ENCODE results near the gene ARHGDIB. TPM values are rescaled to one million over a fixed set of nuclear protein-coding genes. Genes with fewer than 3 reads are reported as not detected.

Gene ARHGDIB
- polyA plus RNA-seq, 1 experiment = 8.9 TPM

- Histone ChIP-seq H3K4me3 (ENCODE audit: low read depth, low read length) (no peak overlapping the region), H3K27ac (ENCODE audit: low read depth, low read length) (no peak overlapping the region), H3K9me3 (ENCODE audit: control insufficient read depth, insufficient read depth, low read length) (no peaks in the 10 kb centered on the region), H3K27me3 (ENCODE audit: control insufficient read depth, insufficient read depth, low read length) (no peaks in the 10 kb centered on the region)
- DNase-seq (ENCODE audit: low read depth, low spot score) = no peak
- POLR2A ChIA-PET = no interaction called here
- CTCF ChIA-PET = interaction anchor here (0.8 to 0.9 kb wide), 2 partner anchors 18 to 82 kb away, joined by 3 to 4 read pairs; no protein-coding TSS in a partner anchor
- TF ChIP-seq, protein P1, sequence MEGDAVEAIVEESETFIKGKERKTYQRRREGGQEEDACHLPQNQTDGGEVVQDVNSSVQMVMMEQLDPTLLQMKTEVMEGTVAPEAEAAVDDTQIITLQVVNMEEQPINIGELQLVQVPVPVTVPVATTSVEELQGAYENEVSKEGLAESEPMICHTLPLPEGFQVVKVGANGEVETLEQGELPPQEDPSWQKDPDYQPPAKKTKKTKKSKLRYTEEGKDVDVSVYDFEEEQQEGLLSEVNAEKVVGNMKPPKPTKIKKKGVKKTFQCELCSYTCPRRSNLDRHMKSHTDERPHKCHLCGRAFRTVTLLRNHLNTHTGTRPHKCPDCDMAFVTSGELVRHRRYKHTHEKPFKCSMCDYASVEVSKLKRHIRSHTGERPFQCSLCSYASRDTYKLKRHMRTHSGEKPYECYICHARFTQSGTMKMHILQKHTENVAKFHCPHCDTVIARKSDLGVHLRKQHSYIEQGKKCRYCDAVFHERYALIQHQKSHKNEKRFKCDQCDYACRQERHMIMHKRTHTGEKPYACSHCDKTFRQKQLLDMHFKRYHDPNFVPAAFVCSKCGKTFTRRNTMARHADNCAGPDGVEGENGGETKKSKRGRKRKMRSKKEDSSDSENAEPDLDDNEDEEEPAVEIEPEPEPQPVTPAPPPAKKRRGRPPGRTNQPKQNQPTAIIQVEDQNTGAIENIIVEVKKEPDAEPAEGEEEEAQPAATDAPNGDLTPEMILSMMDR (IDR thresholded peaks at IDR 0.05; ENCODE audit: low read depth, low read length) = no peak
Measured at GRCh38 chr12:14913381-14913781, 48.0 kb downstream of the ARHGDIB start.

GRCh38 chr12:14911131-14911530 lies 50.3 kb downstream of the ARHGDIB start:
- H3K4me3 ChIP-seq (ENCODE audit: low read depth, low read length) = no peak overlapping the region
- CTCF ChIA-PET = interaction anchor here (0.9 kb wide), 1 partner anchor 15 kb away, joined by 3 read pairs; no protein-coding TSS in a partner anchor
- TF ChIP-seq, protein P1 (IDR thresholded peaks at IDR 0.05; ENCODE audit: low read depth, low read length) = no peak
- DNase-seq (ENCODE audit: low read depth, low spot score) = no peak
- H3K27ac ChIP-seq (ENCODE audit: low read depth, low read length) = no peak overlapping the region
- H3K9me3 ChIP-seq (ENCODE audit: control insufficient read depth, insufficient read depth, low read length) = no peaks in the 10 kb centered on the region
- POLR2A ChIA-PET = no interaction called here
- no peaks in the 10 kb centered on the region for H3K27me3 ChIP-seq (ENCODE audit: control insufficient read depth, insufficient read depth, low read length)

GRCh38 chr12:14910090-14910915 lies 51.1 kb downstream of the ARHGDIB start:
- H3K27ac ChIP-seq (ENCODE audit: low read depth, low read length) = no peak overlapping the region
- CTCF ChIA-PET = no interaction called here
- POLR2A ChIA-PET = no interaction called here
- TF ChIP-seq, protein P1 (IDR thresholded peaks at IDR 0.05; ENCODE audit: low read depth, low read length) = no peak
- no peaks in the 10 kb centered on the region for H3K27me3 ChIP-seq (ENCODE audit: control insufficient read depth, insufficient read depth, low read length)
- DNase-seq (ENCODE audit: low read depth, low spot score) = no peak
- H3K4me3 ChIP-seq (ENCODE audit: low read depth, low read length) = no peak overlapping the region
- no peaks in the 10 kb centered on the region for H3K9me3 ChIP-seq (ENCODE audit: control insufficient read depth, insufficient read depth, low read length)

GRCh38 chr12:14907953-14908352 lies 53.4 kb downstream of the ARHGDIB start:
- DNase-seq (ENCODE audit: low read depth, low spot score) = no peak
- Histone ChIP-seq H3K9me3 (ENCODE audit: control insufficient read depth, insufficient read depth, low read length) (no peaks in the 10 kb centered on the region), H3K27me3 (ENCODE audit: control insufficient read depth, insufficient read depth, low read length) (no peaks in the 10 kb centered on the region), H3K27ac (ENCODE audit: low read depth, low read length) (no peak overlapping the region), H3K4me3 (ENCODE audit: low read depth, low read length) (no peak overlapping the region)
- TF ChIP-seq, protein P1 (IDR thresholded peaks at IDR 0.05; ENCODE audit: low read depth, low read length) = no peak
- CTCF ChIA-PET = no interaction called here
- POLR2A ChIA-PET = no interaction called here

DNA sequence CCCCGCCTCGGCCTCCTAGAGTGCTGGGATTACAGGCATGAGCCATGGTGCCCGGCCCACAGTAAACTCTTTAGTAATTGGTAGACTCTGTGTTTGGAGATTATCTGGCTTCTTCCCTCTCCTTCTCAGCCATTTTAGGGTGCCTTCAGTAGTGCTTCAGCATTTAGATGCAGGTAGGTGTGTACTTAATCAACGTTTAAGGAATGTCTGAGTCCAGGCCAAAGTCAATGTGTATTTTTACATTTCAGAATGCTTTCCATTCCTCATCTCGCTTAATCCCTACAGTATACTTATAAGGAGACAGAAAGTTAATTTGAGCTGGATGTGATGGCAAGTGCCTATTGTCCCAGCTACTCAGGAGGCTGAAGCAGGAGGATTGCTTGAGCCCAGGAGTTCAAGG lies 55.3 kb downstream of the ARHGDIB start:
- H3K9me3 ChIP-seq (ENCODE audit: control insufficient read depth, insufficient read depth, low read length) = no peaks in the 10 kb centered on the region
- no peak overlapping the region for H3K27ac ChIP-seq (ENCODE audit: low read depth, low read length)
- ChIA-PET CTCF (no interaction called here), POLR2A (no interaction called here)
- TF ChIP-seq, protein P1 (IDR thresholded peaks at IDR 0.05; ENCODE audit: low read depth, low read length) = no peak
- no peak overlapping the region for H3K4me3 ChIP-seq (ENCODE audit: low read depth, low read length)
- H3K27me3 ChIP-seq (ENCODE audit: control insufficient read depth, insufficient read depth, low read length) = no peaks in the 10 kb centered on the region
- no peak for DNase-seq (ENCODE audit: low read depth, low spot score)
